Trophoblast cell (in vitro differentiated cells and primary cell): ENCODE measurements around the gene NR5A1. TPM values are rescaled to one million over a fixed set of nuclear protein-coding genes. Genes with fewer than 3 reads are reported as not detected.

ENCODE experiments used
- DNase-seq, 2 donors: peaks; one replicate each; pipeline ENCODE4 v3.0.0-alpha.2; 2016
- H2AFZ ChIP-seq: 2 replicates; pipeline ENCODE4 v1.6.1; 2013; ENCODE audit warnings: low read length, moderate library complexity, mild to moderate bottlenecking; ENCODE audit not compliant: insufficient read depth, poor library complexity
- H2AK5ac ChIP-seq: 2 replicates; pipeline ENCODE4 v1.6.1; 2013; ENCODE audit warnings: mild to moderate bottlenecking, low read length
- H2BK120ac ChIP-seq: 2 replicates; pipeline ENCODE4 v1.6.1; 2013; ENCODE audit warnings: low read length, mild to moderate bottlenecking, moderate library complexity; ENCODE audit not compliant: insufficient read depth, poor library complexity
- H2BK12ac ChIP-seq: 2 replicates; pipeline ENCODE4 v1.6.1; 2013; ENCODE audit warnings: mild to moderate bottlenecking, low read length, moderate library complexity
- H2BK5ac ChIP-seq: 2 replicates; pipeline ENCODE4 v1.6.1; 2013; ENCODE audit warnings: low read length, low read depth, moderate library complexity, mild to moderate bottlenecking; ENCODE audit not compliant: poor library complexity
- H3K14ac ChIP-seq: 2 replicates; pipeline ENCODE4 v1.6.1; 2013; ENCODE audit warnings: mild to moderate bottlenecking, low read length
- H3K18ac ChIP-seq: 2 replicates; pipeline ENCODE4 v1.6.1; 2013; ENCODE audit warnings: mild to moderate bottlenecking, low read length
- H3K23ac ChIP-seq: 2 replicates; pipeline ENCODE4 v1.6.1; 2013; ENCODE audit warnings: low read length
- H3K27ac ChIP-seq: 2 replicates; pipeline ENCODE4 v1.5.1; 2013; ENCODE audit warnings: low read depth, mild to moderate bottlenecking, inconsistent platforms, low read length, moderate library complexity
- H3K27me3 ChIP-seq: 2 replicates; pipeline ENCODE4 v1.6.1; 2013; ENCODE audit warnings: inconsistent platforms, mild to moderate bottlenecking, low read length, moderate library complexity; ENCODE audit not compliant: insufficient read depth
- H3K36me3 ChIP-seq, 2 experiments: 1 replicate in 1 of 2; 2 replicates in 1 of 2; pipeline ENCODE4 v1.6.1; 2013; ENCODE audit warnings: low read length in 2 of 2, mild to moderate bottlenecking in 2 of 2, moderate library complexity in 1 of 2; ENCODE audit not compliant: insufficient read depth in 2 of 2, control insufficient read depth in 1 of 2
- H3K4ac ChIP-seq: 2 replicates; pipeline ENCODE4 v1.6.1; 2013; ENCODE audit warnings: low read depth, mild to moderate bottlenecking, low read length, moderate library complexity
- H3K4me1 ChIP-seq, 2 experiments: 1 replicate in 1 of 2; 2 replicates in 1 of 2; pipeline ENCODE4 v1.6.1; 2013; ENCODE audit warnings: low read length in 2 of 2, mild to moderate bottlenecking in 2 of 2, moderate library complexity in 1 of 2; ENCODE audit not compliant: insufficient read depth in 2 of 2, control insufficient read depth in 1 of 2
- H3K4me2 ChIP-seq: 2 replicates; pipeline ENCODE4 v1.6.1; 2013; ENCODE audit warnings: inconsistent platforms, mild to moderate bottlenecking, low read length, moderate library complexity
- H3K4me3 ChIP-seq: 2 replicates; pipeline ENCODE4 v1.5.1; 2013; ENCODE audit warnings: mild to moderate bottlenecking, low read depth, low read length, inconsistent platforms
- H3K79me1 ChIP-seq: one replicate; pipeline ENCODE4 v1.6.1; 2013; ENCODE audit warnings: low read length
- H3K79me2 ChIP-seq: 2 replicates; pipeline ENCODE4 v1.6.1; 2013; ENCODE audit warnings: low read length, mild to moderate bottlenecking; ENCODE audit not compliant: control insufficient read depth, insufficient read depth, poor library complexity
- H3K9ac ChIP-seq: 2 replicates; pipeline ENCODE4 v1.6.1; 2013; ENCODE audit warnings: mild to moderate bottlenecking, low read length
- H3K9me3 ChIP-seq: 2 replicates; pipeline ENCODE4 v1.6.1; 2013; ENCODE audit warnings: low read depth, mild to moderate bottlenecking, control low read depth, inconsistent platforms, low read length; ENCODE audit not compliant: insufficient read depth
- H4K12ac ChIP-seq: 2 replicates; pipeline ENCODE4 v1.6.1; 2013; ENCODE audit warnings: low read depth, mild to moderate bottlenecking, low read length, moderate library complexity
- H4K8ac ChIP-seq: 2 replicates; pipeline ENCODE4 v1.6.1; 2013; ENCODE audit warnings: low read depth, mild to moderate bottlenecking, low read length, moderate library complexity
- H4K91ac ChIP-seq: one replicate; pipeline ENCODE4 v1.6.1; 2013; ENCODE audit warnings: low read depth, mild to moderate bottlenecking, low read length, moderate library complexity
- WGBS: extraction: QIAGEN DNeasy Blood & Tissue Kit; methylation state at CpG from one replicate; pipeline ENCODE4 v1.1.7; 2013; ENCODE audit warnings: missing lambda C conversion rate; ENCODE audit not compliant: insufficient read length, insufficient coverage; ENCODE audit errors: extremely low coverage; 5-methylcytosine and 5-hydroxymethylcytosine counted together
- polyA plus RNA-seq: library from polyadenylated mRNA; stranded (reverse); fragments of 200-250 nt; gene quantifications from 2 replicates; pipeline ENCODE4 v1.2.3, GENCODE V29; 2013

NR5A1 gene
- 0.31 and 0.32 TPM in 2 replicates for polyA plus RNA-seq

DNA sequence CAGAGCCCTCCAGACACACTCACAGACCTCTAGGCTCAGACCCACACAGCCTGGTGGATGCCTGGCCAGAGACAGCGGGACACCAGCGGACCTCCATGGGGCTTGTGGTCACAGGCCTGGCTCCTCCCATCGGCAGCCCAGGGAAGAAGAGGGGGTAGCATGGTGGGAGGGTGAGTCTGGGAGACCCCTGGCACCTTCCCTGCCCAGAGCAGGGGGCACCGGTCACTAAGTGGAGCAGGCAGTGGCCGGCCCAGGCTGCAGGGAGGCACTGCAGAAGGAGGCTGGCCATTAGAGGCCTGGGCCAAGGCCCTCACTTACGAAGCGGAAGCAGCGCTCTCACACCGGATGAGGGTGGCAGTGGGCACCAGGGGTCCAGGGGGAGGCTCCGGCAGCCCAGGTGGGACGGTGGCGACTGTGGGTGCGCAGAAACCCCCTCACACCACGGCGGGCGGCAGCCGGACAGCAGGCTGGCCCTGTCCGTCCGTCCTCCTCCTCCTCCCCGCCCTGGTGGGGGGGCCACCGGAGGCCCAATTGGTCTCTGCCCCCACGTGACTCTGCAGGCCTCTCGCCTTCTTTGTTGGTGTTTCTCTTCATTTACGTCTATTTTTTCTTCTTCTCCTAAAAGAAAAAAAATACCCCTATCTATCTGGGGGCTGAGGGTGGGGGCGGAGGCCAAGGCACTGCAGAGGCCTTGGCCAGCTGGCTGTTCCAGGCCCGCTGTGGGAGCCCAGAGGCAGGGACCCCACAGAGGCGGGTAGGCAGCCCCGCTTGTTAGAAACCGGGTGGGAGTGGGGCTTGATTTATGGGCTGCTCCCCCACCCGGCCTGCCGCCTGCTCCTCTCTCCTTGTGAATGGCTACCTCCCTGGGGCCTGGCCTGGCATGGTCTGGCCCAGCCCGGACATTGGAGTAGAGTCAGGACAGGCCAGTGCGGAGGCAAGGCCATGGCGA, at the start of gene NR5A1:
Gene NR5A1 (minus strand): TSS at position 469 of the 949 bp plus-strand sequence. CDS start 4,004 bp downstream, outside the sequence.
- Histone ChIP-seq H4K8ac (no peak within 1 kb of the TSS), H3K9me3 (peaks cover 5% of the 10 kb centered on the region), H2AFZ (no peak within 1 kb of the TSS), H3K4ac (no peak within 1 kb of the TSS), H3K18ac (no peak within 1 kb of the TSS), H3K27ac (no peak within 1 kb of the TSS), H3K14ac (no peak within 1 kb of the TSS), H3K9ac (no peak within 1 kb of the TSS), H2BK5ac (no peak within 1 kb of the TSS), H3K27me3 (peaks cover 34% of the 10 kb centered on the region), H2BK120ac (no peak within 1 kb of the TSS), H3K36me3 (no peaks in the 10 kb centered on the region), H3K4me3 (no peak within 1 kb of the TSS), H3K79me2 (no peaks in the 10 kb centered on the region), H3K4me2 (no peak within 1 kb of the TSS), H3K79me1 (no peaks in the 10 kb centered on the region), H2BK12ac (no peak within 1 kb of the TSS), H3K4me1 (peaks cover 3 to 6% of the 10 kb centered on the region in 2 experiments), H3K23ac (no peak within 1 kb of the TSS), H4K12ac (no peak within 1 kb of the TSS), H2AK5ac (no peak within 1 kb of the TSS), H4K91ac (no peak within 1 kb of the TSS)
- no CpG with 5 or more reads among the region's 34 CpGs for WGBS
- no peak for DNase-seq

DNA sequence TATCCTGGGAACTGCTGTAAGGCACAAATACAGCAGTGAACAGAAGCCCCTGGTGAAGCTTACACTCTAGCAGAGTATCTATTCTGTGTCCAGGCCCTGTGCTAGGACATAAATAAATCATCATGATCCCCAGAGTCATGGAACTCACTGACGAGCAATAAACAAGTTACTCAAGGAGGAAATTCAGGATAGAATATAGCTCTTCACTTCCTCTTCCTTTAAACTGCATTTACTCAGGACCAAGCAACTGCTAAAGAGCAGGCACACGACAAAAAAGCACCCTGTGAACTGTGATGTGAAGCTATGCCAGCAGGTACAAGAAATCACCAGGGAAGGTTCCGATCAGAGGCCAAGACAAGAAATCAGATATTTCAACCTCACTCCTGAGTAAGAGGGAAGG, 47.8 kb upstream of the NR5A1 start:
- Histone ChIP-seq H2BK120ac (no peak overlapping the region), H4K8ac (no peak overlapping the region), H3K4me3 (no peak overlapping the region), H3K4me1 (peaks cover 2 to 7% of the 10 kb centered on the region in 2 experiments), H3K27ac (no peak overlapping the region), H2BK5ac (no peak overlapping the region), H3K36me3 (peaks cover 0 to 2% of the 10 kb centered on the region in 2 experiments), H2AK5ac (no peak overlapping the region), H3K79me2 (no peaks in the 10 kb centered on the region), H2AFZ (no peak overlapping the region), H3K14ac (no peak overlapping the region), H3K23ac (no peak overlapping the region), H4K91ac (no peak overlapping the region), H3K79me1 (no peaks in the 10 kb centered on the region), H3K4ac (peak overlapping the region; percentile 49), H3K9me3 (no peaks in the 10 kb centered on the region), H3K4me2 (no peak overlapping the region), H2BK12ac (no peak overlapping the region), H3K18ac (no peak overlapping the region), H3K27me3 (no peaks in the 10 kb centered on the region), H4K12ac (no peak overlapping the region), H3K9ac (no peak overlapping the region)
- WGBS = no CpG with 5 or more reads among the region's 3 CpGs
- no peak for DNase-seq

DNA sequence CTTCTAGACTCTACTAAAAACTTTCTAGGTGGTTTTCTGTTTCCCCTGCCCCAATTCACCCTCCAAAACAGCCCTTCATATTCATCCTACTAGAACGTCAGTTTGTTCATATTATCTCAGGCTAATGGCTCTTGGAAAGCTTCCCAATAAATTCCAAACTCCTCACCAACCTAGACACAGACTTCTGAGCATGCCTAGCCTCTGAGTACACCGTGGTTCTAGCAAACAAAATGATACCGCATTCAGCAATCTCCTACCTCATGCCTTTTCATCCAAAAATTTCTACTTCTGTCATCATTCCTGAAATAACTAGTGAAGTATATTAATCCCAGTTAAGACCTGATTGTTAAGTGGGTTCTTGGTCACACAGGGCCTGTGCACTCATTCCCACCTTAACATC, 46.5 kb upstream of the NR5A1 start:
- H4K12ac ChIP-seq = no peak overlapping the region
- H3K79me2 ChIP-seq = no peaks in the 10 kb centered on the region
- H3K4me2 ChIP-seq = no peak overlapping the region
- peaks cover 2 to 7% of the 10 kb centered on the region in 2 experiments for H3K4me1 ChIP-seq
- DNase-seq = peak; percentile 60 to 73
- no peak overlapping the region for H3K18ac ChIP-seq
- no peak overlapping the region for H2AFZ ChIP-seq
- H3K4me3 ChIP-seq = no peak overlapping the region
- H3K36me3 ChIP-seq = peaks cover 0 to 2% of the 10 kb centered on the region in 2 experiments
- H3K27ac ChIP-seq = no peak overlapping the region
- H3K79me1 ChIP-seq = no peaks in the 10 kb centered on the region
- H3K4ac ChIP-seq = no peak overlapping the region
- no peak overlapping the region for H2AK5ac ChIP-seq
- no peak overlapping the region for H3K14ac ChIP-seq
- H3K9me3 ChIP-seq = no peaks in the 10 kb centered on the region
- no CpG with 5 or more reads among the region's 3 CpGs for WGBS
- H3K27me3 ChIP-seq = no peaks in the 10 kb centered on the region
- no peak overlapping the region for H2BK5ac ChIP-seq
- no peak overlapping the region for H4K91ac ChIP-seq
- no peak overlapping the region for H2BK120ac ChIP-seq
- H4K8ac ChIP-seq = no peak overlapping the region
- H3K9ac ChIP-seq = no peak overlapping the region
- H3K23ac ChIP-seq = no peak overlapping the region
- H2BK12ac ChIP-seq = no peak overlapping the region

GRCh38 chr9:124552273-124552605, 45.0 kb upstream of the NR5A1 start:
- H3K4me3 ChIP-seq = no peak overlapping the region
- H2AK5ac ChIP-seq = no peak overlapping the region
- H3K4me1 ChIP-seq = peaks cover 2 to 7% of the 10 kb centered on the region in 2 experiments
- H3K4me2 ChIP-seq = no peak overlapping the region
- no peak overlapping the region for H4K12ac ChIP-seq
- no peak overlapping the region for H2BK120ac ChIP-seq
- H3K79me2 ChIP-seq = no peaks in the 10 kb centered on the region
- H4K91ac ChIP-seq = no peak overlapping the region
- H3K9ac ChIP-seq = no peak overlapping the region
- no peak overlapping the region for H3K14ac ChIP-seq
- H3K36me3 ChIP-seq = peaks cover 0 to 2% of the 10 kb centered on the region in 2 experiments
- no peak overlapping the region for H2BK5ac ChIP-seq
- peak overlapping the region; percentile 3 for H3K27ac ChIP-seq
- no peak overlapping the region for H3K23ac ChIP-seq
- no peaks in the 10 kb centered on the region for H3K27me3 ChIP-seq
- H4K8ac ChIP-seq = no peak overlapping the region
- H3K18ac ChIP-seq = no peak overlapping the region
- no peak overlapping the region for H3K4ac ChIP-seq
- H2BK12ac ChIP-seq = no peak overlapping the region
- no CpG with 5 or more reads among the region's 2 CpGs for WGBS
- DNase-seq = no peak
- H3K9me3 ChIP-seq = no peaks in the 10 kb centered on the region
- no peak overlapping the region for H2AFZ ChIP-seq
- H3K79me1 ChIP-seq = no peaks in the 10 kb centered on the region
